ENCODE data around the gene RPP25.
A peak's percentile ranks its signal among the peaks of the same experiment; 100 is the strongest.

The RPP25 gene

GRCh38 chr15:74913041-74913440 is 43.5 kb downstream of the RPP25 start:
- no peak for DNase-seq

- no peak for DNase-seq
These were observed 47.9 kb downstream of the RPP25 start for GRCh38 chr15:74908635-74909034.

GRCh38 chr15:74907163-74907870 is 49.3 kb downstream of the RPP25 start:
- no peak for DNase-seq

GRCh38 chr15:74906450-74907162 is 50.0 kb downstream of the RPP25 start, which contains the start of gene FAM219B:
TSS of gene FAM219B (minus strand) at chr15:74906851. CDS start at chr15:74906800, 51 bp downstream.
- peak; percentile 72 to 90 for DNase-seq

- no peak for DNase-seq
These were observed 50.5 kb downstream of the RPP25 start for GRCh38 chr15:74906067-74906449.

Measured in SW 1271 (cell line).